GM11168 (cell line): ENCODE data around the gene TBC1D22A.

ENCODE experiments used
- in situ Hi-C: fragments of 300-500 bp; cut with MboI; formaldehyde crosslinking; loops from one replicate; pipeline ENCODE4 v1.12.0; 2022; ENCODE audit warnings: low sequenced_read_pairs; ENCODE audit not compliant: unreplicated experiment

The TBC1D22A gene

DNA sequence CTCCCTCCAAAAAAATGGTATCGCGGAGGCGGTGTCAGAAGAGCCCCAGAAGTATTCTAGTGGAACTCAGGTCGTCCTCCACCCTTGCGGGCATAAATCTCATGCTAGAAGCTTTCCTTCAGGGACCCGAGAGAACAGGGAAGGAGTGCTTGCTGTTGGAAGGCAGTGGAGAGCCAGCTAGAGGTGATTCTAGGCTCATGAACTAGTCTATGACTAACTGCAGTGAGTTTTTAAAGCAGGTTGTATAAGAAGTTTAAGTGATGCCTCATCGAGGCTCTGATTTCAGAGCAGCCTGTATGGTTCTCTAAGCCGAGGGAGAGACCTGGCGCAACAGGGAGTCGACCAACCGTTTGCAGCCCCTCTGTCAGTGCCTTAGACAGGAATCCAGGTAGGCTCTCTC, 85.7 kb downstream of the TBC1D22A start:
- in situ Hi-C loops, result no loop called here

DNA sequence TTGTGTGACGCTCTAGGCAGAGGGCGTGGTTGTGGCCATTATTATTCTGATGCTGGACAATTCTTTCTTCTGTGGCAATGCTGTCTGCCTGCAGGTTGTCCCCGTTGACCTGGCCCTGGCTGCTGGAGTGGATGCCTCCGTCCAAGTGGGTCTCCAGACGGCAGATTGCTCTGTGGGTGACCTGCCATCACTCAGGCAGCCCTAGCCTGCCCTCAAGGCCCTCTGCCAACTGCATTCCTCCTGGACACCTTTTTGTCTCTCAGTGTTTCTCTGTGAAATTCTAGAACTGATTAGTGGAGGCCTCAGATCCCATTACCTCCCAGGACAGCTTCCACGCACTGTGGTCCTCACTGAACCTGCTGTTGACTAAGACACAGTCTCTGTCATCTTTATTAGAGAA, 86.7 kb downstream of the TBC1D22A start:
- in situ Hi-C loops, result no loop called here

DNA sequence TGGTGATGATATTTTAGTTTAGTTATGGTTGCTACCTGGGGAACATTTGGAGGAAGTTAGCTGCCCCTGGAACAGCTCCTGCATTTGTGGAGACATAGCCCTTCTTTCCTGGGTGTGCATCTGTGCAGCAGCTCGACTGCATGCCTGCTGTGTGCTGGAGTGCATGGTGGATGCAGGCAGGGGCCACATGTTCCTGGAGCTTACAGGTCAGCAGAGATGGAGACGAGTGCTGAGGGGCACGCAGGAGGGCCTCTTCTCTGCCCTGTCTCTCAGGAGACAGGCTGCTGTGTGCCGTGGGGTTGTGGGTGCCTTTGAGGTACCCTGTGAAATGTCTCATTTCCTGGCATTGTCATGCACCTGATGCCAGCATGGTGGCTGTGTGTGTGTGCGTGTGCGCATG, 87.5 kb downstream of the TBC1D22A start:
- in situ Hi-C loops, result no loop called here

GRCh38 chr22:46851311-46851710, 88.9 kb downstream of the TBC1D22A start:
- in situ Hi-C loops, result no loop called here

DNA sequence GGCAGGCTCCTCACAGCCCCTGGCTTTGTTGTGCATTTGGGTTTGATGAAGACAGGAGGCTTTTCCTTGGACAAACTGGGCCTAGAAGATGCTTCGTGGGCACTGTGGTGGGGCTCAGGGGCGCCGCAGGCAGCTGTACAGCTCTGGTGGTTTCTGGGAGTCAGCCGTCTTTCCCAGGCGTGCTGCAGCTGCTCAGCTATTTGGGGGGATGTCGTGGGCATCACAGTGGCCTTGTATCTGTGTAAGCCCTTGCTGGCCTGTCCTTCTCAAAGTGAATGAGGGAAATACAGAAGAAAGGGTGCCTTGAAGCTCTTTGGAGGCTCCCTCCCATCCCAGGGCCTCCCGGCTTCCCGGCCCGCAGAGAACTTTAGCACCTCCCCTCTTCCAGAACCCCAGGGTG, 89.5 kb downstream of the TBC1D22A start:
- in situ Hi-C loops, result no loop called here

DNA sequence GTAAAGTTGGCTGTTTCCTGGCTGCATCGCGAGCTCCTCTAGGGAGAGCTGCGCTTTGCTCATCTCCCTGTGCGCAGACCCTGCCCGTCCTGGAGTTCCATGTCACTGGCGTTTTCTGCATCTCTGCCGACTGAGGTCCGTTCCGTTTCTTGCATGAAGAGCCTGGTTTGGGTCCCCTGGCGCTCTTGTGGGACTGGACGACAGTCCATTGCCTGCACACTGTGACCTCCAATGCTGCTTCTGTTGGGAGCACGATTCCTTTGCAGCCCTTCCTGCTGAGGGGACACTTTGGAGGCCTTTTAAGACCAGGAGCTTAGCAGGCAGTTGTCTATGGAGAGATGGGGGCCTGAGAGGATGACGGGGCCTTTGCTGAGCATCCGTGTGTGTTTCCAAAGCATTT, 90.3 kb downstream of the TBC1D22A start:
- in situ Hi-C loops, result no loop called here

- in situ Hi-C loops, result no loop called here
Observed at GRCh38 chr22:46853191-46853590, 90.7 kb downstream of the TBC1D22A start.

- in situ Hi-C loops, result no loop called here
Observed at GRCh38 chr22:46854125-46854870, 91.8 kb downstream of the TBC1D22A start.

GRCh38 chr22:46855681-46856080, 93.2 kb downstream of the TBC1D22A start:
- in situ Hi-C loops, result no loop called here

- in situ Hi-C loops, result no loop called here
Observed at GRCh38 chr22:46856661-46857060, 94.2 kb downstream of the TBC1D22A start.

- in situ Hi-C loops, result no loop called here
Observed at GRCh38 chr22:46857142-46857884, 94.9 kb downstream of the TBC1D22A start.

DNA sequence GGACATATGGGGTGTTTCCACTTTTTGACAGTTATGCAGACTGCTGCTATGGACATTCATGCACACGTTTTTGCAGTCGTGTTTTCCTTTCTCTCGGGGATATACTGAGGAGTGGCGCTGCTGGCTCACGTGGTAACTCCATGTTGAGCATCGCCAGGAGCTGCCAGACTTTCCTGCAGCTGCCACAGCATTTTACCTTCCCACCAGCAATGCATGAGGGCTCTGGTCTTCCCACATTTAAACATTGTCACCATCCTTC, 95.4 kb downstream of the TBC1D22A start:
- in situ Hi-C loops, result no loop called here

DNA sequence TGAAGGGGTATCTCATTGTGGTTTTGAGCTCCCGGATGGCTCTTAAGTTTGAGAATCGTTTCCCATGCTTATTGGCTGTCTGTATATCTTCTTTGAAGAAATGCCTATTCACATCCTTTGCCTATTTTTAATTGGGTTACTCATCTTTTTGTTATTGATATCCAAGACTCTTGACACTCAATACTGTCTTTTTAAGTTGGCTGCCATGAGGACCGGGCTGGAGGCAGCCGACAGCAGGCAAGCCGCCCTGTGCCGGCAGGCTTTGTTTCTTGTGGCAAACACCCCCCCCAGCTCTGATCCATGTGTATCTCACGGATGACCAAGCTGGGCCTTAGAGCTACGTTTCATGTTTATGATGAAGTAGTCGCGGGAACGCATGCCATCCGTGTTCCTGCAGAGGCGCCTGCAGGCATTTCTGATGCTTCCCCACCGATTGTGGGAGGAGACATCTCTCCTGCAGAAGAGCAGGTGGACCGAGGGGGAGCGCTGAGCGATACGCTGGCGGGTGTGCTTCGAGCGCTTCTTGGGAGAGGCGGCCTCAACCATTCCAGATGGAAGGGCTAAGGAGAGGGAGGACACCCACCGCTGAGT, 95.8 kb downstream of the TBC1D22A start:
- in situ Hi-C loops, result no loop called here

DNA sequence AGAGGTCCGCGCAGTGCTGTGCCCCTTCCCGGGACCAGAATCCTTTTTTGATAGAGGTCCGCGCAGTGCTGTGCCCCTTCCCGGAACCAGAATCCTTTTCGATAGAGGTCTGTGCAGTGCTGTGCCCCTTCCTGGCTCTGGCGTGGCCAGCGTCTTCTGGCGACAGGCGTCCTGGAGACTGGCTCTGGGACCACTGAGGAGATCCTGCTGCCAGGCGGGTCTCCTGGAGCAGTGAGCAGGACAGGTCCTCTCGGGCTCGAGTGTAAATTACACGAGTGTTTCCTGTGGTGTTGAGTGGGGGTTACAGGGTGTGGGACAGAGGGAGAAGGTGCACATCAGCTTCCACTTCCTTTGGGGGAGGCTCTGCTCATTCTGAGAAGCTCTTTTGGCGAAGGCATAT, 98.1 kb downstream of the TBC1D22A start:
- in situ Hi-C loops, result no loop called here

DNA sequence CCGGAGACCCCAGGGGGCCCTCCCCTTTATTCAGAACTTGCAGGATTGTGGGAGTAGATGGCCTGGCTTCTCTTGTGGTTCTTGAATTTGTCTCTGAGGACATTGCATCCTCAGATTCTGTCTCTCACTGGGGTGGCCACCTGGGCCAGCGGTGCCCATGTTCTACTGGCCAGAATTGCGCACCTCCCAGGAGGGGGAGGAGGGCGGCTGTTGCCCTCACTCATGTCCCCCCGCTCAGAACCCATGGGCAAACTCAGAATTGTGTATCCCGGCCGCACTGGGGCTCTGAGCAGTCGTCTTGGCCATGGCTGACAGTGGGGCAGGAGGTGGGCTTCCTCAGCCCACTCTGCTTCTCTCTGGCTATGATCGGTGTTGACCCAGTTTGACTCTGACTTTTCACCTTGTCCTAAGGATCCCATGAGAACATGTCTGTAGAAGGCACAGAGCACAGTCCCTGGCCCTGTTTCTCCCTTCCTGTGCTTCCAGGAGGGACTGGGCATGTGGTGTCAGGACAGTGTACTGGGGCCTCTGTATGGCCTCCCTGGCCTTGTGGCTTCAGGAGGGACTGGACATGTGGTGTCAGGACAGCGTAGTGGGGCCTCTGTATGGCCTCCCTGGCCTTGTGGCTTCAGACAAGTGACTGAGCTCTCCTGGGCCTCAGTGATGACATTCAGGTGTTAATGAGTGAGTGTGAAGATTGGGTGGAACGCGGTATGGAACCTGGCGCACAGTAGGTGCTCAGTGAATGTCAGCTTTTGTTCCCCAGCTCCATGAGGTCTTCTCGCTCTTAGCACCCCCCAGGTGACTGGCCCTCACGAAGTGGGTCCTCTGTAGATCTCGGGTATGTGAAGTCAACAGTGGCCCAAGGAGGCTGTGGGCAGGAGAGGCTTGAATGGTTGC, 99.3 kb downstream of the TBC1D22A start:
- in situ Hi-C loops, result no loop called here

- in situ Hi-C loops, result no loop called here
Observed at GRCh38 chr22:46862418-46863324, 100.2 kb downstream of the TBC1D22A start.

DNA sequence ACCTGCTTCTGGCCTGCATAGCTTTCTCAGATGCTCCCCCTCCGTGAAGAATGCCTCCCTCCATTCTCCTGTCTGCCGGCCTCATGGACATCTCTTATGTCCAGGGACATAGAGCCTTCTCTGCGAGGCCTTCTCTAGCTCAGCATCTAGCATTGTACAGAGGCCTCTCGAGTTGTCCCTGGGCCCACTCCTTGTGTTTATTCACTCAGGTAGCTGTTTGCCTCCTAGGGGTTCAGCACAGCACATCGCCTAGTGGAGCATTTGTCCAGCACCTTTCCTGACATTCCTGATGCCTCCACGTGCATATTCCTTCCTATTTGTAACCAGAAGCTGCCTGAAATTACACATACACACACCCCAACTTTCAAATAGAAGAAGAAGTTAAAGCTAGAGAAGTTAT, 101.3 kb downstream of the TBC1D22A start:
- in situ Hi-C loops, result no loop called here

- in situ Hi-C loops, result no loop called here
Observed at GRCh38 chr22:46864314-46865051, 102.0 kb downstream of the TBC1D22A start.

GRCh38 chr22:46865052-46865434, 102.6 kb downstream of the TBC1D22A start:
- in situ Hi-C loops, result no loop called here
